HG02981 (cell line): Measurements from ENCODE around the gene ZSCAN30.

ENCODE experiments used
- ATAC-seq: cut with Tn5 transposase; IDR thresholded peaks from one replicate; pipeline ENCODE4 v1.9.1; 2021; ENCODE audit warnings: mild to moderate bottlenecking, moderate library complexity; ENCODE audit not compliant: unreplicated experiment

The ZSCAN30 gene

DNA sequence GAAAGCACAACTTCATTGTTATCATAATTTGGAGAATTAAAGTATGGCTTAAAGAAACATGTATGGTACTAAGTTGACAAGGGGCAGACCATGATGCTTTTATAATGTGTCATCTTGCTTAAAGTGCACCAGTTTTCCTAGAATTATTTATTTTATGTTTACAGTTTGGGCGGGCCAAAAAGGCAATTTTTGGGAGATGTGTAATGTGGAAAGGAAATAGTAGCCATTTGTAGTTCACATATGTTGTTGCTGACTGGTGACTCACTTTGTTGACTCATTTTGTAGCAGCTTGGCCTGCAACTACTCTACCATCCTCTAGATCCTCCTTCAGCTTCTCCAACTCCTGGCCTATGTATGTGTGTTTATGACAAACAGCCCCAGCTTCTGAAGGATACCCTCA, 7.7 kb downstream of the ZSCAN30 start:
- ATAC-seq: no peak

DNA sequence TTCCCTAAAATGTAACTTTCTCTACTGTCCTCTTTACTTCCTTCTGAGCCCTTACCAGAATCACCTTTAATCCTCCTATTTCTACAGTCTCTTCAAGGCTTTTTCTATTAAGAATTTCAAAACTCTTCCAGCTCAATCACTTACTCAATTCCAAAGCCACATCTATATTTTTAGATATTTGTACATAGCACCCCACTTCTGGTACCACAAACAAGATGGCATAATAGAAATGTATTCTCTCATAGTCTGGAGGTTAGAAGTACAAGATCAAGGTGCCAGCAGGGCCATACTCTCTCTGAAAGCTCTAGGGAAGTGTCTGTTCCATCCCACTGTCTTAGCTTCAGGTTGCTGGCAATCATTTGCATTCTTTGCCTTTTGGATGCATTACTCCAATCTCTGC, 11.1 kb downstream of the ZSCAN30 start:
- no peak for ATAC-seq

DNA sequence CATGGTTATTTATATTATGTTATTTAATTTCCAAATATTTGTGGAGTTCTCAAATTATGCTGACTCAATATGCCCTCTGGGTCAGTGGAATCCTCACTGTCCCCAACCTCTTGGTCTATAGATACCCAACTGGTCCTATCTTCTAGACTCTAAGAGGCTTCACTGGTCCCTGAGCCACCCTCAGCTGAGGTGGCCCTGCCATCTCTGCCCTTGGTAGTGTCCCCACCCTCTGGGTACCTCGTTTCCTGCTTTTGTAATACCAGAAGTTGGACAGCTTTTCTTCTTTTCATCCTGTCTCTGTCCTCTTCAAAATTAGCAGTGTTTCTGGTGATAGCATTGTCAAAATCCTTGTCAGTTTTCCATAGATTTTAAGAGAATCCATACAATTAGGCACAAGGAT, 11.9 kb downstream of the ZSCAN30 start:
- no peak for ATAC-seq

DNA sequence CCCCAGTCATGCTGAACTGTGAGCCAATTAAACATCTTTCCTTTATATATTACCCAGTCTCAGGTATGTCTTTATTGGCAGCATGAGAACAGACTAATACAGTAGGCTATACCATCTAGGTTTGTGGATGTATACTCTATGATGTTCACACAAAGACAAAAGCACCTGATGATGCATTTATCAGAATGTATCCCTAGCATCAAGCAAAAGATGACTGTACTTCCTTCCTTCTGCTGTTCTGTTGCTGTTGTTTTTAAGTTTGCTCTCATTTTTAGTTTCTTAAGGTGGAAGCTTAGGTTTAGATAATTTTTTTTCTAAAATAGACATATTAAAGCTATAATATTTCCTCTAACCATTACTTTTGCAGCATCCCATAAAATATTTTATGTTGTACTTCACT, 12.4 kb downstream of the ZSCAN30 start:
- ATAC-seq: no peak

DNA sequence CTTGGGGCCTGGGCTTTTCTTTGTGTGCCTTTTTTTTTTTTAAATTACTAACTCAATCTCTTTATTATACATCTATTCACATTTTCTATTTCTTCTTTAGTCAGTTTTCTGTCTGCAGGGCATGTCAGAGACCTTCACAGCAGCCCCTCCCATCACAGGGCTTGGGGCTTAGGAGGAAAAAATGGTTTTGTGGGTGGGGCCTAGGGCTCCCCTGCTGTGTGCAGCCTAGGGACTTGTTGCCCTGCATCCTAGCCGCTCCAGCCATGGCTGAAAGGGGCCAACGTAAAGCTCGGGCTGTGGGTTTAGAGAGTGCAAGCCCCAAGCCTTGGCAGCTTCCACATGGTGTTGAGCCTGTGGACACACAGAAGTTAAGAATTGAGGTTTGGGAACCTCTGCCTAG, 13.8 kb downstream of the ZSCAN30 start:
- no peak for ATAC-seq

DNA sequence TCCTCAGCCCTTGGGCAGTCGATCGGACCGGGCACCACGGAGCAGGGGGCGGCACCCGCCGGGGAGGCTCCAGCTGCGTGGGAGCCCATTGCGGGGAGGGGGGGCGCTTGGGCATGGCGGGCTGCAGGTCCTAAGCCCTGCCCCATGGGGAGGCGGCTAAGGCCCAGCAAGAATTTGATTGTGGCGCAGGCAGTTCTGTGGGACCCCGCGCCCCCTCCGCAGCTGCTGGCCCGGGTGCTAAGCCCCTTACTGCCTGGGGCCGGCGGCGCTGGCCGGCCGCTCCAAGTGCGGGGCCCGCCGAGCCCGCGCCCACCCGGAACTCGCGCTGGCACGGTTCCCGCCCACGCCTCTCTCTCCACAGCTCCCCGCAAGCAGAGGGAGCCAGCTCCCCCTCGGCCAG, 18.4 kb downstream of the ZSCAN30 start:
- no peak for ATAC-seq

DNA sequence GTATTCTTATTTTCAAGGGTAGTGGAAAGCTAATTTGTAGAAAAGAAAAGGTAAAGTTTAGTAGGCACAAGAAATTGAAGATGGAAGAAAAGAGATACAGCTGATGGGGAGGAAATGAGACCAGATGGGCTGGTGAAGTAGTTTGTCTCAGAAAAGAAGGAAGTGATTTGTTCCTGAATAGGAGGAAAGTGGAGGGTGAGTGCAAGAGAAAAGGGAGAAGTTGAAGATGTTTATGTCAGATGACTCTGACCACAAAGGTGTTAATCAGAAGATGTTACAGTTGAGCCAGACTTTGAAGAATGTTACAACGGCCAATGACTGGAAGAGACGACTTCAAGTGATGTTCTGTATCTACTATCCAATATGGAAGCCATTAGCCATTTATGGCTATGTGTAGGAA, 21.2 kb downstream of the ZSCAN30 start:
- no peak for ATAC-seq

DNA sequence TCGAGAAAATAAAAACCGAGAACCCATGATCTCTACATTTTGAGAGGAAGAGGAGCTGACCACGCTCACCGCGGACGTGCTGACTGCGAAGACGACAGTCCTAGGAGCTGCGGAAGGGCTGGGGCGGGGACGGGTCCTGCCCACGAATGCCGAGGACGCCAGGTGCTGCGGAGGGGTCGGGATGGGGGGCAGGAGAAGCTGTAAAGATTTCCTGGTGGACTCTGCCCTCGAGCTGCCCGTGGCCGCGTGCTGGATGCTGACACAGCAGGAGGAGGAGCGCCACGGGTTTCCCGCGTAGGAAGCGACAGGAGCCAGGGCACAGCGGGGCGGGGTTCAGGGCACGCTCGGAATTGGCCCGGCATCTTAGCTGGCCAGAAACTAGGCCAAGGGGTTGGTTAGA, 22.2 kb downstream of the ZSCAN30 start:
- no peak for ATAC-seq

DNA sequence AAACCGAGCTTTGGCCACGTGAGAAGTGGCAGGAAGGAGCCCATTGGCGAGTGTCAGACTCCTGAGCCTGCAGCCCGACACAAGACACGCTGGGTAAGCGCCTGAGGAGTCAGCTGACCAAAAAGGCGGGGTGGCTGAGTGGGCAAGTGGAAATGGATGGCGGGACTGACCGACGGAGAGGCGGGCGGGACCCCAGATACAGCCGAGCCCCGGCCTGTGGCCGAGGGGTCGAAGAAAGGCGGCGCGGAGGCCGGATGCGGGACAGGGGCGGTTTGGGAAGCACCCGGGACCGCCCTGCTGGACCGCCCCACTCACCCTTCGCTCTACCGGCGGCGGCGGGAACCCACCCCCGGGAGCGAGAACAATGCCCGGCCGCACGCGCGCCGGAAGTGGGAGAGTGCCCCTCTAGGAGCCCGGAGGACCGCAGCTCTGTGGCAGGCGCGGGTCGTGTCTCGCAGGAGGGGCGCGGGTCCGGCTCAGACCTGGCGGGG, 22.8 kb downstream of the ZSCAN30 start:
- ATAC-seq: peak; percentile 71

DNA sequence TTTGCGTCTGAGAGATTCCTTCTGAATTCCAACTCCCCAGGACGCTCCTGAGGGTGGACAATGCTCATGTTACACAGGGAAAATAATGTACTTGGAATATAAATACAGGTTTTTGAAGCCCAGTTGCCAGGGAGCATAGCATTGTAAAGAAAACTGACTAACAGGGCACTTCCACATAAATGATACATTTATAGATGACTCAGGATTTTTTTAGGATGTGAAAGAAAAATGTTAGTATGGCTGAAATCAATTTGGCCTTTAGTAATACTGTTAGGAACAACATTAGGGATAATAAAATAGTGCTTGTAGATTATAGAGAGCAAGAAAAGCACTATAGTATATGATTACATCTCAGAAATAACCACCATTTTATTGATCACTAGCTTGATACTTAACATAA, 25.6 kb downstream of the ZSCAN30 start:
- ATAC-seq: no peak

DNA sequence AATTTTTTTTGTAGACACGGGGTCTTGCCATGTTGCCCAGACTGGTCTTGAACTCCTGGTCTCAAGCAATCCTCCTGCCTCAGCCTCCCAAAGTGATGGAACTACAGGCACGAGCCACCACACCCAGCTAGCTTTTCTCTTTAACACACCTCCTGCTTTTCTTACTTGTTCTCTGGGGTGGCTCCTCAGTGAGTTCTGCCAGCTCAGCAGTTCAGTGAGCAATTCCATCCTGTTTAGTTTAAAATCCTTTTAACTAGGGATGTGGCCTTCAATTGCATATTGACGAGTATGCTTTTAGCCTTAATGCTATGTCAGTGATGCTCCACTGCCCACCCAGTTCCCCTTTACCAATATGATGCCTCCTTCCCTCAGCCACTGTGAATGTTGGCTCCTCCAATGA, 33.1 kb downstream of the ZSCAN30 start:
- no peak for ATAC-seq

DNA sequence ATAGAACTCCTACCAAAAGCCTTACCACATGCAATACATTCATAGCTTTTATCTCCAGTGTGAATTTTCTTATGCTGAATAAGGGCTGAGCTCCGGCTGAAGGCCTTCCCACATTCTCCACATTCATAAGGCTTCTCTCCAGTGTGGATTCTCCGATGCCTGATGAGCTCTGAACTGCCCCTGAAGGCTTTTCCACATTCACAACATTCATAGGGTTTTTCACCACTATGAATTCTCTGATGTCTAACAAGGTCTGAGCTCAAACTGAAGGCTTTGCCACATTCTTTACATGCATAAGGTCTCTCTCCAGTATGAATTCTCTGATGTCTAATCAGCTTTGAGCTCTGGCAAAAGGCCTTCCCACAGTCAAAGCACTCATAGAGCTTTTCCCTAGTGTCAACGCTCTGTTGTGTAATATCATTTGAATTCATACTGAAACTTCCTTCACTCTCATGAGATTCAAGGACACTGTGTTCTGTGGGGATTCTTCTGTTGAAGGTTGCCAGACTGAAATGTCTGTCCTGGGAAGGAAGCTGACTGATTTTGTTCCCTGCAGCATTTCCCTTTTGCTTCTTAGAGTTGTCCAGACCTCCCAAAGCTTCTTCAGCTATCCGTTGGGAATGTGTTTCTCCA, 36.3 kb downstream of the ZSCAN30 start:
- ATAC-seq: no peak

DNA sequence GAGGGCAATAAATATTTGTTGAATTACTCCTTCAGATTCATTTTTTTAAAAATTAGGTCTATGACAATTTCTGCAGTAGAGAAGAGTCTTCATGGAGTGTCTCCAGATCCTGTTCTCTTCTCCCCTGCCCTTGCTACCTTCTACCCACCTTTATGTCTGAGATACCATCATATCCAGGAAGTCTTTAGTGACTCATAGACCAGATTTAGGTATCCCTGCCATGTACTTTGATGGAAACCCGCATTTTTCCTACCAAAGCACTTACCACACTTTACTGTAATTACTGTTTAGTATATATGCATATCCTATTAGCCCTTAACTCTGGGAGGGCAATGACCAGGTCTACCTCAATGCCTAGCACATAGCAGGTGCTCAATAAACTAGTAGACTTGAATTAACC, 37.6 kb downstream of the ZSCAN30 start:
- no peak for ATAC-seq

DNA sequence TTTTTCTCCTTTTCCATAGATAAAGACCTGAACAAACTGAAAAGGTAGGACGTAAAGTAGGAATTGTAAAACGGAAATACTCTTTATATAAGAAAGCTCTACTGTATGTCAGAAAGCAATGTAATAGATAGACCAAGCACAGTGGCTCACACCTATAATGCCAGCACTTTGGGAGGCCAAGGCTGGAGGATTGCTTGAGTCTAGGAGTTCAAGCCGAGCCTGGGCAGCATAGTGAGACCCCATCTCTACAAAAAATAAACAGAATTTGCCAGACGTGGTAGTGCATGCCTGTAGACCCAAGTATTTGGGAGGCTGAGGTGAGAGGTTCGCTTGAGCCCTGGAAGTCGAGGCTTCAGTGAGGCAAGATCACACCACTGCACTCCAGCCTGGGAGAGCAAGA, 41.6 kb downstream of the ZSCAN30 start:
- no peak for ATAC-seq

DNA sequence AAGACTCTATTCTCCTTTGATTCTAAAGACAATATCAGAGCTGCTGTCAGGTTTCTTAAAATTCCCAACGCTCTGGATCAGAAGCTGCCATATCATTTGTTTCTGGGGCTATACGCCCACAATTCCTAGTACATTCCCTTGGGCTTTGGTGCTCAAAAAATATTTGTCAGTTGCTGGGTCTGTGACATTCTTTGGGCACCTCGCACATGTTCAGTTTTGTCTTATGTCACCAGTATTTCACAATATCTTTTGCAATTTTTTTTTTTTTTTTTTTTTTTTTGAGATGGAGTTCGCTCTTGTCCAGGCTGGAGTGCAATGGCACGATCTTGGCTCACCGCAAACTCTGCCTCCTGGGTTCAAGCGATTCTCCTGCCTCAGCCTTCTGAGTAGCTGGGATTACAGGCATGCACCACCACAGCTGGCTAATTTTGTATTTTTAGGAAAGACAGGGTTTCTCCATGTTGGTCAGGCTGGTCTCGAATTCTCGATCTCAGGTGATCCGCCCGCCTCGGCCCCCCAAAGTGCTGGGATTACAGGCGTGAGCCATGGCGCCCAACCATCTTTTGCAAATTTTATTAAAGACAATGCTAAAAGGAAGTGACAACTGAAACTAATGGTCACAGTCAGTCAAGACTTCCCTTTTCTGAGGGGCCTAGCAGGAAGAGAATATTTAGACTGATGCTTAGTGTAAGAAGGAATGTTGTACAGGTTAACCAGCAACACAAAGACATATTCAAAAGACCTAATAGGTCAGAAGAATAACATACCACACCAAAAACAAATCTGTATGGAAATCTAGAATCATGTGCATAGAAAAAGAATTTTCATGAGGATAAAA, 42.4 kb downstream of the ZSCAN30 start:
- ATAC-seq: no peak

DNA sequence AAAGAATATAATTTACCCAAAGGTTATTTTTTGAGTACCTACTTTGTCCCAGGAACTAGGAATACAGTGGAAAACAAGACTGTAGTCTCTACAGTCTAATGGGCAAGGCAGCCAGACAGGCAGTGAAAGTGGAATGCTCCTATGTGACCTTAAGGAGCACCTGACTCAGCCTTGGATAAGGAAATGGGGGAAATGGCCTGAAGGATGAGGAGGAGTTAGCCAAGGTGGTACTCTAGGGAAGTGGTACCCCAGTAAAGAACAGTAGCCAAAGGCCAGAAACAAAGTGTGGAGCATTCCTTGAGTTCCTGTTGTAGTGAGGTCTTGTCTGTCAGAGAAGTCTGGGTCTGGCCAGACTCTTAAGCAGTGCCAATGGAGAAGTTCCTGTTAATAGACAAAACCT, 43.2 kb downstream of the ZSCAN30 start:
- ATAC-seq: no peak

DNA sequence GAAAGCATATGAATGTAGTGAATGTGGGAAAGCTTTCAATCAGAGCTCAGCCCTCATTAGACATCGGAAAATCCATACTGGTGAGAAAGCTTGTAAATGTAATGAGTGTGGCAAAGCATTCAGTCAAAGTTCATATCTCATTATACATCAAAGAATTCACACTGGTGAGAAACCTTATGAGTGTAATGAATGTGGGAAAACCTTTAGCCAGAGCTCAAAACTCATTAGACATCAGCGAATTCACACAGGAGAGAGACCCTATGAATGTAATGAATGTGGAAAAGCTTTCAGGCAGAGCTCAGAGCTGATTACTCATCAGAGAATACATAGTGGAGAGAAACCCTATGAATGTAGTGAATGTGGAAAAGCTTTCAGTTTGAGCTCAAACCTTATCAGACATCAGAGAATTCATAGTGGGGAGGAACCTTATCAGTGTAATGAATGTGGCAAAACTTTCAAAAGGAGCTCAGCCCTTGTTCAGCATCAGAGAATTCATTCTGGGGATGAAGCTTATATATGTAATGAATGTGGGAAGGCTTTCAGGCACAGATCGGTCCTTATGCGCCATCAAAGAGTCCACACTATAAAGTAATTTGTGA, 44.2 kb downstream of the ZSCAN30 start:
- no peak for ATAC-seq

DNA sequence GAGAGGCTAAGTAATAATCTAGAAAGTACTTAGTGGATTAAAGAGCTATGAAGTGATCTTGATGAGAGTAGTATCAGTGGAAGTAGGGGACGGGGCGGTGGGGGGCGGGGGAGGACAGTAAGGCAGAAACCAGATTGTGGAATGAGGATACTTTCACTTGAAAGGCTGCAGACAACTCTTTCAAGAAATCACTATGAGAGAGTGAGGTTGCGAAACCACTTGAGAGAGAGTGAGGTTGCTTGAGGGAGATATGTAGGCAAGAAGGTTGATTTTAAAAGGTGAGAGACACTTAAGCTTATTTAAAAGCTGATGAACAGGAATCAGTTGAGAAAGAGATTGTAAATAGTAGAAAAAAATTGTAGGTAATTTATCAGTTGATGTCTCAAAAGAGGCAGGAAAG, 45.4 kb downstream of the ZSCAN30 start:
- no peak for ATAC-seq

DNA sequence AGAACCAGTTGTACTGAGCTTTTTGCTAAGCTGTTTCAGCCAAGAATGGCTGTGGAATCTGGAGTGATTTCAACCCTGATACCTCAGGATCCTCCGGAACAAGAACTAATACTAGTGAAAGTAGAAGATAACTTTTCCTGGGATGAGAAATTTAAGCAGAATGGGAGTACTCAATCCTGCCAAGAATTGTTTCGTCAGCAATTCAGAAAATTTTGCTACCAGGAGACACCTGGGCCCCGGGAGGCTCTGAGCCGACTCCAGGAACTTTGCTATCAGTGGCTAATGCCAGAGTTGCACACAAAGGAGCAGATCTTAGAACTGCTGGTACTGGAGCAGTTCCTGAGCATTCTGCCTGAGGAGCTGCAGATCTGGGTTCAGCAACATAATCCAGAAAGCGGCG, 47.6 kb downstream of the ZSCAN30 start:
- ATAC-seq: no peak

DNA sequence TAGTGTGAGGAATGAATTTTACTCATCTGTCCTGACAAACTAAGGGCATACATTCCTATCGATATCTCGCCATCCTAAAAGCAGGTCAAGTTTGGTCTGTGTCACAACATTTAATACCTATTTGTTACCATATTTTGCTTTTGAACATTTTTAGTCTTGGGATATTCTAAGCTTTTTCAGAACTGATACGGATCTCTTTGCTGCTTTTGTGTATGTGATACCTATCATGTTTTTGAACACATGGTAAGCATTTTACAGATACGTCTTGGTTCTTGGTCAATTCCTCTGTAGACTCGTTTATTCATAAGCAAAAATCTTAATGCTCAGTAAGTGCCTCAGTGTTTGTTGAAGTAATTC, 48.6 kb downstream of the ZSCAN30 start:
- no peak for ATAC-seq

DNA sequence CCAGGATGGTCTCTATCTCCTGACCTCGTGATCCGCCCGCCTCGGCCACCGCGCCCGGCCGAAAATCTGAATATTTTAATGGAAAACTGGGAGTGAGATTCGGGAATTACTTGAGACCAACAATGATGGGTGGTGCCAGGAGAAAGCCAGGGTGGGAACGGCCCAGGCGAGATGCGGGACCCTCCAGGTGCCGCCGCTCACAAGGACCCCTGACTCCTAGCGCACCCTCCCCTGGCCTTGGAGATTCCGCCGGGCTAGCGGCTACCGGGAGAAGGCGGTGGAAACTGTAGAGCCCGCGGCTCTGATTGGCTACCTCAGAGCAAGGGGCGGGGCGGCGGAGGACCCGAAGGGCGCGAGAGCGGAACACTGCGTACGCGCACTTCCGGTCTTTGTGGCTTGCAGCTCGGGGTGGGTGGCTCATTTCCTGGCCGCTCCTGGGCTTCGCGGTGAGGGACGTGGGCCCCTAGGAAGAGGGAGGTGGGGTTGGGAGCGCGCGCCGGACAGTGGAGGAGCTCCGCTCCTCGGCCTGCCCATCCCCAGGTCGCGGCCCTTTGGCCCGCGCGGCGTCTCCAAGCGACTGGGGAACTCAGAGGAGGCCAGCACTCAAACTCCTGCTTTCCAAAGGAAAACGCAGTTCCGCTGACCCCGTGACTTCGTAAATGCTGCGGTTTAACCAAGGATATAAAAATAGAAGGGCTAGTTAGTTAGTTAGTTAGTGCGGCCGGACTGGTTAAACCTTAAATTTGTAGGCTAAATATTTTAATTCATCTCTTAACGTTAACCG, 49.2 kb downstream of the ZSCAN30 start, which contains the start of gene ZNF397:
ZNF397 (plus strand) TSS at position 371 of the 784 bp plus-strand sequence. CDS start 1,437 bp downstream, outside the sequence.
- peak; percentile 98 for ATAC-seq
